Measurements from ENCODE around the gene WDR62. TPM values are rescaled to one million over a fixed set of nuclear protein-coding genes. Genes with fewer than 3 reads are reported as not detected.

The WDR62 gene
- total RNA-seq, 1 experiment from 2014 or later: 51.4 TPM

GRCh38 chr19:36093687-36094086, 39.0 kb downstream of the WDR62 start:
- DNase-seq (ENCODE audit: low read depth, low spot score) (no peak), ATAC-seq (no peak)
- H3K27ac ChIP-seq (ENCODE audit: low read length): no peak overlapping the region
- H3K27me3 ChIP-seq (ENCODE audit: control insufficient read depth, insufficient read depth, low read length): no peaks in the 10 kb centered on the region
- H3K4me1 ChIP-seq (ENCODE audit: control insufficient read depth, insufficient read depth, low read length): no peaks in the 10 kb centered on the region
- H3K36me3 ChIP-seq (ENCODE audit: control insufficient read depth, insufficient read depth, low read length): peaks cover 23% of the 10 kb centered on the region
- in situ Hi-C loops (cut with HindIII; ENCODE audit: low pct_unique_long_range_greater_than_20kb, low sequenced_read_pairs): no loop called here
- intact Hi-C loops (cut with micrococcal nuclease; ENCODE audit: unreplicated experiment): no loop called here
- BruUV-seq (replicated peaks): no TSS peak
- H3K9me3 ChIP-seq (ENCODE audit: control insufficient read depth, insufficient read depth, low read depth, low read length): no peaks in the 10 kb centered on the region
- TF ChIP-seq CTCF (IDR thresholded peaks at IDR 0.05) (no peak), POLR2AphosphoS5 (IDR thresholded peaks at IDR 0.05; ENCODE audit: low read depth, low read length) (no peak), REST (IDR thresholded peaks at IDR 0.05; ENCODE audit: insufficient read depth in 1 of 2, low read depth in 2 of 2, low read length in 1 of 2) (no peak), SIN3A (IDR thresholded peaks at IDR 0.05; ENCODE audit: borderline replicate concordance, insufficient read depth, low read depth, low read length) (no peak), TCF7L2 (IDR thresholded peaks at IDR 0.05; ENCODE audit: low read depth, low read length) (no peak)
- no peak overlapping the region for H3K4me3 ChIP-seq (ENCODE audit: low read depth in 2 of 2, low read length in 2 of 2)
- CTCF ChIA-PET: no interaction called here
- POLR2A ChIA-PET: no interaction called here

- ATAC-seq: no peak
- Histone ChIP-seq H3K4me3 (ENCODE audit: low read depth in 2 of 2, low read length in 2 of 2) (no peak overlapping the region), H3K27ac (ENCODE audit: low read length) (no peak overlapping the region), H3K27me3 (ENCODE audit: control insufficient read depth, insufficient read depth, low read length) (no peaks in the 10 kb centered on the region), H3K9me3 (ENCODE audit: control insufficient read depth, insufficient read depth, low read depth, low read length) (no peaks in the 10 kb centered on the region), H3K4me1 (ENCODE audit: control insufficient read depth, insufficient read depth, low read length) (no peaks in the 10 kb centered on the region), H3K36me3 (ENCODE audit: control insufficient read depth, insufficient read depth, low read length) (peaks cover 24% of the 10 kb centered on the region)
- TF ChIP-seq REST (IDR thresholded peaks at IDR 0.05; ENCODE audit: insufficient read depth in 1 of 2, low read depth in 2 of 2, low read length in 1 of 2): no peak
- no peak for TF ChIP-seq POLR2AphosphoS5 (IDR thresholded peaks at IDR 0.05; ENCODE audit: low read depth, low read length)
- no peak for TF ChIP-seq CTCF (IDR thresholded peaks at IDR 0.05)
- no peak for TF ChIP-seq TCF7L2 (IDR thresholded peaks at IDR 0.05; ENCODE audit: low read depth, low read length)
- no peak for TF ChIP-seq SIN3A (IDR thresholded peaks at IDR 0.05; ENCODE audit: borderline replicate concordance, insufficient read depth, low read depth, low read length)
- ChIA-PET POLR2A (no interaction called here), CTCF (no interaction called here)
- no peak for DNase-seq (ENCODE audit: low read depth, low spot score)
- BruUV-seq (replicated peaks): no TSS peak
- in situ Hi-C loops (cut with HindIII; ENCODE audit: low pct_unique_long_range_greater_than_20kb, low sequenced_read_pairs) (no loop called here), intact Hi-C loops (cut with micrococcal nuclease; ENCODE audit: unreplicated experiment) (no loop called here)
Measured at GRCh38 chr19:36097036-36097435, 42.3 kb downstream of the WDR62 start.
